SK-N-SH (cell line): ENCODE measurements around the gene RAD21L1. TPM values are rescaled to one million over a fixed set of nuclear protein-coding genes. Genes with fewer than 3 reads are reported as not detected.

Experiments used
- CTCF ChIA-PET: fragments of 300-600, 350-600 bp; formaldehyde crosslinking; extraction: SDS; loops from one replicate; lab custom pipeline; 2021; lab: Yijun Ruan, JAX
- POLR2A ChIA-PET: fragments of 350-600 bp; sonication (Branson Sonifier 250); formaldehyde crosslinking; extraction: SDS; loops from one replicate; lab custom pipeline; 2020; ENCODE audit warnings: antibody characterized with exemption, inconsistent platforms; lab: Yijun Ruan, JAX
- DNase-seq: peaks from one replicate; pipeline ENCODE4 v3.0.0; 2012
- H2AFZ ChIP-seq: fragments of 200-600 bp; sonication (generic); 2 replicates; pipeline ENCODE4 v1.8.1; 2016; ENCODE audit warnings: antibody characterized with exemption, mild to moderate bottlenecking, low read depth
- H3F3A ChIP-seq: fragments of 200-600 bp; sonication (generic); replicated peaks from 2 replicates; pipeline ENCODE3; 2016; ENCODE audit warnings: antibody characterized with exemption, mild to moderate bottlenecking; ENCODE audit not compliant: insufficient read depth
- H3K27ac ChIP-seq, 2 experiments: fragments of 200-500 bp in 1 of 2; fragments of 200-600 bp in 1 of 2; sonication (Bioruptor generic) in 1 of 2; sonication (generic), shearing (Covaris generic) in 1 of 2; 2 replicates each; pipeline versions ENCODE4 v1.5.1 to v1.6.1; 2014 to 2016; ENCODE audit warnings: low read depth in 2 of 2, inconsistent platforms in 1 of 2, low read length in 1 of 2, mild to moderate bottlenecking in 1 of 2, mixed read lengths in 1 of 2
- H3K27me3 ChIP-seq: fragments of 200-600 bp; sonication (generic), shearing (Covaris generic); 2 replicates; pipeline ENCODE4 v1.6.1; 2016; ENCODE audit warnings: mixed run types; ENCODE audit not compliant: insufficient read depth
- H3K36me3 ChIP-seq, 2 experiments: fragments of 200-500 bp in 1 of 2; fragments of 200-600 bp in 1 of 2; sonication (Bioruptor generic) in 1 of 2; sonication (generic) in 1 of 2; replicated peaks in 1 of 2; 2 replicates each; pipeline versions ENCODE3 to v1.5.1; 2014 to 2016; ENCODE audit warnings: low read length in 1 of 2, mild to moderate bottlenecking in 1 of 2; ENCODE audit not compliant: insufficient read depth in 2 of 2, control insufficient read depth in 1 of 2
- H3K4me1 ChIP-seq, 2 experiments: fragments of 200-500 bp in 1 of 2; fragments of 200-600 bp in 1 of 2; sonication (Bioruptor generic) in 1 of 2; sonication (generic), shearing (Covaris generic) in 1 of 2; 2 replicates each; pipeline versions ENCODE4 v1.5.1 to v1.6.1; 2014 to 2016; ENCODE audit warnings: low read depth in 1 of 2, low read length in 1 of 2, mixed run types in 1 of 2; ENCODE audit not compliant: insufficient read depth in 2 of 2, control insufficient read depth in 1 of 2
- H3K4me2 ChIP-seq: fragments of 200-600 bp; sonication (generic), shearing (Covaris generic); 2 replicates; pipeline ENCODE4 v1.6.1; 2017; ENCODE audit warnings: mixed run types
- H3K4me3 ChIP-seq, 2 experiments: fragments of 200-500 bp in 1 of 2; fragments of 200-600 bp in 1 of 2; sonication (Bioruptor generic) in 1 of 2; sonication (generic), shearing (Covaris generic) in 1 of 2; 2 replicates each; pipeline versions ENCODE4 v1.5.1 to v1.8.1; 2014 to 2016; ENCODE audit warnings: low read depth in 2 of 2, inconsistent platforms in 1 of 2, low read length in 1 of 2, mild to moderate bottlenecking in 1 of 2, mixed read lengths in 1 of 2, moderate library complexity in 1 of 2
- H3K79me2 ChIP-seq: fragments of 200-600 bp; sonication (generic); 2 replicates; pipeline ENCODE4 v1.8.1; 2017; ENCODE audit warnings: mild to moderate bottlenecking; ENCODE audit not compliant: insufficient read depth
- H3K9ac ChIP-seq: fragments of 200-600 bp; sonication (generic); 2 replicates; pipeline ENCODE4 v1.6.1; 2017; ENCODE audit warnings: mixed run types
- H3K9me2 ChIP-seq: fragments of 200-600 bp; sonication (generic); 2 replicates; pipeline ENCODE4 v1.6.1; 2017; ENCODE audit warnings: mixed run types
- H3K9me3 ChIP-seq: fragments of 200-600 bp; sonication (generic); 2 replicates; pipeline ENCODE4 v1.6.1; 2017; ENCODE audit warnings: mixed run types, mild to moderate bottlenecking, moderate library complexity
- H4K20me1 ChIP-seq: fragments of 200-600 bp; sonication (generic); 2 replicates; pipeline ENCODE4 v1.6.1; 2017; ENCODE audit warnings: mild to moderate bottlenecking, mixed run types; ENCODE audit not compliant: insufficient read depth
- CHD2 ChIP-seq: fragments of 150-350 bp; IDR thresholded peaks from 2 replicates; pipeline ENCODE4 v1.6.1; 2018; ENCODE audit warnings: low read length; ENCODE audit not compliant: partially characterized antibody
- CTCF ChIP-seq: fragments of 200-600 bp; sonication (generic); IDR thresholded peaks from 2 replicates; pipeline ENCODE4 v1.6.1; 2017; ENCODE audit warnings: antibody characterized with exemption, mild to moderate bottlenecking, moderate library complexity
- ELF1 ChIP-seq: IDR thresholded peaks from 2 replicates; pipeline ENCODE4 v1.4.0; 2012
- EZH2phosphoT487 ChIP-seq: fragments of 200-600 bp; sonication (generic); IDR thresholded peaks from 2 replicates; pipeline ENCODE4 v1.6.1; 2017; ENCODE audit warnings: low read depth, mixed run types, mild to moderate bottlenecking, antibody characterized with exemption, moderate library complexity, borderline replicate concordance
- FOSL2 ChIP-seq: IDR thresholded peaks from 2 replicates; pipeline ENCODE4 v1.4.0; 2012; ENCODE audit warnings: low read depth, mild to moderate bottlenecking, moderate library complexity, borderline replicate concordance
- FOXM1 ChIP-seq: IDR thresholded peaks from 2 replicates; pipeline ENCODE4 v1.4.0; 2012; ENCODE audit warnings: low read depth, mild to moderate bottlenecking
- GABPA ChIP-seq: IDR thresholded peaks from 2 replicates; pipeline ENCODE4 v1.4.0; 2012; ENCODE audit warnings: low read depth, mild to moderate bottlenecking
- MEF2A ChIP-seq: IDR thresholded peaks from 2 replicates; pipeline ENCODE4 v1.4.0; 2012; ENCODE audit warnings: low read depth, borderline replicate concordance
- MXI1 ChIP-seq: IDR thresholded peaks from 2 replicates; pipeline ENCODE4 v1.6.1; 2012; ENCODE audit warnings: mild to moderate bottlenecking, low read depth, low read length, improper control_type of control experiment
- NRF1 ChIP-seq: IDR thresholded peaks from 2 replicates; pipeline ENCODE4 v1.6.1; 2012; ENCODE audit warnings: low read depth, mild to moderate bottlenecking, low read length
- POLR2AphosphoS5 ChIP-seq: IDR thresholded peaks from 2 replicates; pipeline ENCODE4 v1.6.1; 2012; ENCODE audit warnings: low read depth, low read length
- RAD21 ChIP-seq: IDR thresholded peaks from 2 replicates; pipeline ENCODE4 v1.6.1; 2012; ENCODE audit warnings: mild to moderate bottlenecking, low read length
- RCOR1 ChIP-seq: fragments of 150-350 bp; IDR thresholded peaks from 2 replicates; pipeline ENCODE4 v1.6.1; 2017; ENCODE audit warnings: antibody characterized with exemption, low read length
- RFX5 ChIP-seq: IDR thresholded peaks from 2 replicates; pipeline ENCODE4 v1.6.1; 2012; ENCODE audit warnings: mild to moderate bottlenecking, improper control_type of control experiment, low read length
- RXRA ChIP-seq: IDR thresholded peaks from 2 replicates; pipeline ENCODE4 v1.4.0; 2012; ENCODE audit warnings: low read depth, mild to moderate bottlenecking, borderline replicate concordance
- SMC3 ChIP-seq: IDR thresholded peaks from 2 replicates; pipeline ENCODE4 v1.6.1; 2012; ENCODE audit warnings: low read depth, low read length, improper control_type of control experiment
- USF2 ChIP-seq: fragments of 150-350 bp; IDR thresholded peaks from 2 replicates; pipeline ENCODE4 v1.6.1; 2017; ENCODE audit warnings: antibody characterized with exemption, low read length, low read depth, borderline replicate concordance
- WGBS: methylation state at CpG from one replicate; pipeline ENCODE4 v1.1.6; 2017; ENCODE audit warnings: low lambda C conversion rate; 5-methylcytosine and 5-hydroxymethylcytosine counted together
- polyA plus RNA-seq, 3 experiments: library from polyadenylated mRNA; depleted of rRNA; stranded (reverse); fragments of >200 nt; gene quantifications; 2 replicates each; pipeline ENCODE4 v1.2.3, GENCODE V29; 2012
- TF ChIP-seq, protein P1 (sequence below): IDR thresholded peaks from 2 replicates; pipeline ENCODE4 v1.4.0; 2012; ENCODE audit warnings: low read depth, borderline replicate concordance
- TF ChIP-seq, protein P2 (sequence below): IDR thresholded peaks from 2 replicates; pipeline ENCODE4 v1.4.0; 2012; ENCODE audit warnings: low read depth
- TF ChIP-seq, protein P3 (sequence below): IDR thresholded peaks from 2 replicates; pipeline ENCODE4 v1.4.0; 2012; ENCODE audit warnings: low read depth, borderline replicate concordance

Gene RAD21L1
- polyA plus RNA-seq, 1 of the 3 experiments (the other 2 are of a cell fraction), result 0.03 TPM

DNA sequence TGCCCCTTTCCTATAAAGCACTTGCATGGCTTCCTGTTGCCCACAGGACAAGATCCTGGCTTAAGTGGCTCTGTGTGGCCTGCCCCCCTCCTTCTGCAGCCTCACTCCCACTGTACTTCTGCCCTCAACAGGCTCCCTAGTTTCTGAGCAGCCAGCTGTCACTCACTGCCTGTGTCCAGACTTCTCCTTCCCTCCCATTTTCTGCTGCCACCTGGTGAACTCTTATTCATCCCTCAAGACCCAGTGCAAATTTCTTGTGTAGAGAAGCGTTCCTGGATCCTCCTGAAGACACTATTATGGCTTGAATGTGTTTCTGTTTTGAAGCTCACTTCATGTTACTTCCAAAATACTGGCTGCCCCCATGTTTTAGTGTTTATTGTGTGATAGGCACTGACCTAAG lies 66.8 kb downstream of the RAD21L1 start:
- no peak overlapping the region for H3K4me3 ChIP-seq
- H3K4me2 ChIP-seq, result no peak overlapping the region
- H3F3A ChIP-seq, result peaks cover 3% of the 10 kb centered on the region
- H3K9ac ChIP-seq, result no peak overlapping the region
- DNase-seq, result no peak
- H3K9me2 ChIP-seq, result no peaks in the 10 kb centered on the region
- no peaks in the 10 kb centered on the region for H3K79me2 ChIP-seq
- peaks cover 0 to 7% of the 10 kb centered on the region in 2 experiments for H3K36me3 ChIP-seq
- no peaks in the 10 kb centered on the region for H4K20me1 ChIP-seq
- no peaks in the 10 kb centered on the region for H3K27me3 ChIP-seq
- H3K4me1 ChIP-seq, result peaks cover 0 to 7% of the 10 kb centered on the region in 2 experiments; a peak in 1 of 4 replicates
- no peak overlapping the region for H3K27ac ChIP-seq
- H2AFZ ChIP-seq, result no peak overlapping the region
- no peak for TF ChIP-seq CTCF
- TF ChIP-seq GABPA, result no peak
- TF ChIP-seq MEF2A, result no peak
- TF ChIP-seq, protein P1, sequence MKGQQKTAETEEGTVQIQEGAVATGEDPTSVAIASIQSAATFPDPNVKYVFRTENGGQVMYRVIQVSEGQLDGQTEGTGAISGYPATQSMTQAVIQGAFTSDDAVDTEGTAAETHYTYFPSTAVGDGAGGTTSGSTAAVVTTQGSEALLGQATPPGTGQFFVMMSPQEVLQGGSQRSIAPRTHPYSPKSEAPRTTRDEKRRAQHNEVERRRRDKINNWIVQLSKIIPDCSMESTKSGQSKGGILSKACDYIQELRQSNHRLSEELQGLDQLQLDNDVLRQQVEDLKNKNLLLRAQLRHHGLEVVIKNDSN, result no peak
- TF ChIP-seq, protein P2, sequence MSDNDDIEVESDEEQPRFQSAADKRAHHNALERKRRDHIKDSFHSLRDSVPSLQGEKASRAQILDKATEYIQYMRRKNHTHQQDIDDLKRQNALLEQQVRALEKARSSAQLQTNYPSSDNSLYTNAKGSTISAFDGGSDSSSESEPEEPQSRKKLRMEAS, result no peak
- no peak for TF ChIP-seq MXI1
- TF ChIP-seq EZH2phosphoT487, result no peak
- TF ChIP-seq CHD2, result no peak
- POLR2A ChIA-PET, result no interaction called here
- no peaks in the 10 kb centered on the region for H3K9me3 ChIP-seq
- CTCF ChIA-PET, result no interaction called here
- WGBS, result 88% methylated on average over 1 of the region's 1 CpG

GRCh38 chr20:1293641-1294379 lies 68.0 kb downstream of the RAD21L1 start:
- Histone ChIP-seq H4K20me1 (no peaks in the 10 kb centered on the region), H3K9me2 (no peaks in the 10 kb centered on the region), H3K4me2 (no peak overlapping the region), H3K79me2 (no peaks in the 10 kb centered on the region), H3K9me3 (no peaks in the 10 kb centered on the region), H3K27ac (no peak overlapping the region), H3K9ac (no peak overlapping the region), H3K4me3 (no peak overlapping the region), H3K4me1 (peaks cover 0 to 7% of the 10 kb centered on the region in 2 experiments; a peak in 1 of 4 replicates), H3K27me3 (no peaks in the 10 kb centered on the region), H3F3A (peaks cover 3% of the 10 kb centered on the region), H2AFZ (no peak overlapping the region), H3K36me3 (peaks cover 0 to 7% of the 10 kb centered on the region in 2 experiments)
- POLR2A ChIA-PET, result no interaction called here
- CTCF ChIA-PET, result no interaction called here
- 81% methylated on average over 4 of the region's 6 CpGs for WGBS
- no peak for DNase-seq
- TF ChIP-seq RFX5 (no peak), POLR2AphosphoS5 (no peak), RAD21 (no peak), CHD2 (no peak), FOSL2 (no peak), MXI1 (no peak), RXRA (no peak), SMC3 (no peak), NRF1 (no peak), FOXM1 (no peak), USF2 (no peak), RCOR1 (no peak), ELF1 (no peak)
- TF ChIP-seq, protein P3, sequence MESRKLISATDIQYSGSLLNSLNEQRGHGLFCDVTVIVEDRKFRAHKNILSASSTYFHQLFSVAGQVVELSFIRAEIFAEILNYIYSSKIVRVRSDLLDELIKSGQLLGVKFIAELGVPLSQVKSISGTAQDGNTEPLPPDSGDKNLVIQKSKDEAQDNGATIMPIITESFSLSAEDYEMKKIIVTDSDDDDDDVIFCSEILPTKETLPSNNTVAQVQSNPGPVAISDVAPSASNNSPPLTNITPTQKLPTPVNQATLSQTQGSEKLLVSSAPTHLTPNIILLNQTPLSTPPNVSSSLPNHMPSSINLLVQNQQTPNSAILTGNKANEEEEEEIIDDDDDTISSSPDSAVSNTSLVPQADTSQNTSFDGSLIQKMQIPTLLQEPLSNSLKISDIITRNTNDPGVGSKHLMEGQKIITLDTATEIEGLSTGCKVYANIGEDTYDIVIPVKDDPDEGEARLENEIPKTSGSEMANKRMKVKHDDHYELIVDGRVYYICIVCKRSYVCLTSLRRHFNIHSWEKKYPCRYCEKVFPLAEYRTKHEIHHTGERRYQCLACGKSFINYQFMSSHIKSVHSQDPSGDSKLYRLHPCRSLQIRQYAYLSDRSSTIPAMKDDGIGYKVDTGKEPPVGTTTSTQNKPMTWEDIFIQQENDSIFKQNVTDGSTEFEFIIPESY, result no peak
- TF ChIP-seq, protein P2, result no peak
